NCI-H82 (cell line): Measurements from ENCODE around the gene MMP25.

Source experiments
- DNase-seq: peaks from one replicate; lab custom pipeline; 2025; lab: John Stamatoyannopoulos, UW

MMP25 gene

DNA sequence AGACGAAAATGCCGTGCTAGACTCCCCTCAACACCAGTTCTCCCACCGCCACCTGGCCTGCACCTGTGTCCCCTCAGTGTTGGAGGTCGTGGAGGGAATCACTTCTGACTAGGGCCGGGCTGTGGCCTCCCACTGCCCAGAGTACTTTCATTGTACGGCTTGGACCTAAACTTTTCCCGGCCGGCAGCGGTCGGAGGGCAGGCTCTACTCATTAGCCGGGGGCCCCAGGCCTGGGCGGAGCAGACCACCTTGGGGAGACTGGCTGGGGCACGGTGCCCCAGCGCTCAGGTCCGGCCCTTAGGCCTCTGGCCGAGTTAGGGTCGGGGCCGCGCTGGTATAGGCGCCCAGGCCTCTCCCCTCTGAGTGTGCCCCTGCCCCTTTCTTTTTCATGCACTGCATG is 29.0 kb upstream of the MMP25 start:
- no peak for DNase-seq

DNA sequence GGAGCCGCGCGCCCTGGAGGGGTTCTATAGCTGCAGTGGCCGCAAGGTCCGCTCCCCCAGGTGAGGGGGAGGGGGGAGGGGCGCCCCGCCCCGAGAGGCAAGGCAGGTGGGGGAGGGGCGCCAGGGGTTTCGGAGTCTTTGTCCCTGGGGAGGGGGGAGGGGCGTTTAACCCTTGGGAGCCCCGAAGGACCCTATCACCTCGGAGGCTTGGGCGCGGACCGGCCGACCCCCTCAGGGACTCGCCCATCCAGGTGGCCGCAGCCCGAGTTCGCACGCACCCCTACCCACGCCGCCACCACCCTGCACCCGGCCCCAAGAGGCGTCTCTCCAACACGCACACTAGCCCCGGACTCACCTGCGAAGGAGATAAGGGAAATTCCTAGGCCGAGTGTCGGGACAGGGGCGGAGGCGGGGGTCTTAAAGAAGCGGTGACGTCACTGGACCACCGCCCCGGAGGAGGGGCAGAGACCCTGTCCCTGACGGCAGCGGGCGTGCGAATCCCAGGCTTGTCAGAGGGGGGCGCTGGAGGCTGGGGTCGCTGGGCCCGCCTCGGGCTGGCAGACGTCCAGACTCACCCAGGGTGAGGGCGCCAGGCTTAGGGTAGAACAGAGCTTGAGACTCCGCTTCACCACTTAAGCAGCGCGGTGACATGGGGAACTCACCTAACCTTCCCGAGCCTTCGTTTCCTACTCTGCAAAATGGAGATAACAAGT is 28.4 kb upstream of the MMP25 start, which contains the start of gene CLDN6:
CLDN6 (minus strand) TSS at position 390 of the 713 bp plus-strand sequence. CDS start 2,162 bp downstream, outside the sequence.
- peak; percentile 83 for DNase-seq

DNA sequence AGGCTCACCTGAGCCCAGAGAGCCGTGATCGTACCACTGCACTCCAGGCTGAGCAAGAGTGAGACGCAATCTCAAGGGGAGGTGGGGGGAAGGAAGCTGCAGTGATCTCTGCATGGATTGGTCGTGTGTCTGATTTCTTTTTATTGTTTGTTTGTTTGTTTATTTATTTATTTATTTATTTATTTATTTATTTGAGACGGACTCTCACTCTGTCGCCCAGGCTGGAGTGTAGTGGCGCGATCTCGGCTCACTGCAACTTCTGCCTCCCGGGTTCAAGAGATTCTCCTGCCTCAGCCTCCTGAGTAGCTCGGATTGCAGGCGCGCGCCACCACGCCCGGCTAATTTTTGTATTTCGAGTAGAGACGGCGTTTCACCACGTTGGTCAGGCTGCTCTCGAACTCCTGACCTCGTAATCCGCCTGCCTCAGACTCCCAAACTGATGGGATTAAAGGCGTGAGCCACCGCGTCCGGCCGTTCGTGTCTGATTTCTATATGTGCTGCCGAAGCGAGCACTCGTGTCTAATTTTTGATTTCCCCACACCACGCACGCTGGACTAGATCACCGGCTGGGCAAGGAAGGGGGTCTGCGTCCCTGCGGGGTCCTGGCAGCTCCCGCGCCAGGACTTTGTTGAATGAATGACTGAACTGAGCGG is 26.6 kb upstream of the MMP25 start:
- no peak for DNase-seq

DNA sequence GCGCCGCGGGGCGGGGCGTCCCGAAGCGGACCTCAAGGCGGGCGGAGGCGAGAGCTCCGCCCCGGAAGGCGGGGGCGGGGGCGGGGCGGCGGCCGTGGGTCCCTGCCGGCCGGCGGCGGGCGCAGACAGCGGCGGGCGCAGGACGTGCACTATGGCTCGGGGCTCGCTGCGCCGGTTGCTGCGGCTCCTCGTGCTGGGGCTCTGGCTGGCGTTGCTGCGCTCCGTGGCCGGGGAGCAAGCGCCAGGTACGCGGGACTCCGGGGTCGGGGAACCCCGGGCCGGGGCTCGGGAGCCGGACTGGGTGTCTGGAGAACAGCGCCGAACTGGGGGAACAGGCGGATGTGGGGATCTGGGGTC is 26.1 kb upstream of the MMP25 start, which contains the start of gene TNFRSF12A:
TNFRSF12A (plus strand) TSS at position 122 of the 357 bp plus-strand sequence; CDS start at position 152, 30 bp downstream.
- peak; percentile 89 for DNase-seq

DNA sequence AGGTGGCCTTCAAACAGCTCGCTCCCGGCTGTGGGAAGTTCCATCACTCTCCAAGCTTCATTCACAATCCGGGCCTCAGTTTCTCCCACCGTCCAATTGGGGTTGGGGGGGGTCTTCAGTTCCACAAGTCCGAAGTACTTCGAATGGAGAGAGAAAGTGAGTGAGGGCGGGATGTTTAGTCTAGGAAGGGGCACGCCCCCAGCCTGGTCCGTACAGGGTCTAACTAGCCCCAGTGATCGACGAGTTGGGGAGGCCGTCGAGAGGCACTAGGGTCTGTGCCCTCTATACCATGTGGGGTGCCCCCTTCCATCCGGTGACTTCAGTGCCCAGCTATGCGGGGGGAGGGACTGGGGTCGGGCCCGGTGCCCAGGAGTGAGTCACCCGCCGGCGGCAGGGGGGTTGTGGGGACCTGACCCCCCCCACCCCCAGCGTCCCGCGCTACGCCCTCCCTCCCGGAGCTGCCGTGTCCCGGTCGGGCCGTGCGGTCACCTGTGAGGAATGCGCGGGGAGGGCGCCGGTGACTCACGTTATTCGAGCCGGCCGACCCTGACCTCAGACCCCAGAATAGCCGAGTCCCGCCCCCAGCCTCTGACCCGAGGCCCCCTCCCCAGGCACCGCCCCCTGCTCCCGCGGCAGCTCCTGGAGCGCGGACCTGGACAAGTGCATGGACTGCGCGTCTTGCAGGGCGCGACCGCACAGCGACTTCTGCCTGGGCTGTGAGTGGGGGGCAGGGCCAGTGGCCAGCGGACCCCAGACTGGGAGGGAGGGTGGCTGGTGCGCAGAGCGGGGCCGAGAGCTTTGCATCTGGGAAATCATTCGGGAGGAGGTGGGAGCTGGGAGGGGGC is 25.5 kb upstream of the MMP25 start:
- DNase-seq: peak; percentile 51

DNA sequence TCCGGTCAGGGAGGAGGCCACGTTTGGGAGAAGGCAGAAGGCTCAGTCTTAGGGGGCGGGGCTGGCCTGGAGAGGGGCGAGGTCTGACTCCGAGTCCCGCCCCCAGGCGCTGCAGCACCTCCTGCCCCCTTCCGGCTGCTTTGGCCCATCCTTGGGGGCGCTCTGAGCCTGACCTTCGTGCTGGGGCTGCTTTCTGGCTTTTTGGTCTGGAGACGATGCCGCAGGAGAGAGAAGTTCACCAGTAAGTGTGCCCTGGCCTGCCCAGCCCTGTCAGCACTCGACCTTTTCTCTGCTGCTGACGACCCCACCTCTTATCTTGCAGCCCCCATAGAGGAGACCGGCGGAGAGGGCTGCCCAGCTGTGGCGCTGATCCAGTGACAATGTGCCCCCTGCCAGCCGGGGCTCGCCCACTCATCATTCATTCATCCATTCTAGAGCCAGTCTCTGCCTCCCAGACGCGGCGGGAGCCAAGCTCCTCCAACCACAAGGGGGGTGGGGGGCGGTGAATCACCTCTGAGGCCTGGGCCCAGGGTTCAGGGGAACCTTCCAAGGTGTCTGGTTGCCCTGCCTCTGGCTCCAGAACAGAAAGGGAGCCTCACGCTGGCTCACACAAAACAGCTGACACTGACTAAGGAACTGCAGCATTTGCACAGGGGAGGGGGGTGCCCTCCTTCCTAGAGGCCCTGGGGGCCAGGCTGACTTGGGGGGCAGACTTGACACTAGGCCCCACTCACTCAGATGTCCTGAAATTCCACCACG is 24.7 kb upstream of the MMP25 start:
- peak; percentile 91 for DNase-seq

DNA sequence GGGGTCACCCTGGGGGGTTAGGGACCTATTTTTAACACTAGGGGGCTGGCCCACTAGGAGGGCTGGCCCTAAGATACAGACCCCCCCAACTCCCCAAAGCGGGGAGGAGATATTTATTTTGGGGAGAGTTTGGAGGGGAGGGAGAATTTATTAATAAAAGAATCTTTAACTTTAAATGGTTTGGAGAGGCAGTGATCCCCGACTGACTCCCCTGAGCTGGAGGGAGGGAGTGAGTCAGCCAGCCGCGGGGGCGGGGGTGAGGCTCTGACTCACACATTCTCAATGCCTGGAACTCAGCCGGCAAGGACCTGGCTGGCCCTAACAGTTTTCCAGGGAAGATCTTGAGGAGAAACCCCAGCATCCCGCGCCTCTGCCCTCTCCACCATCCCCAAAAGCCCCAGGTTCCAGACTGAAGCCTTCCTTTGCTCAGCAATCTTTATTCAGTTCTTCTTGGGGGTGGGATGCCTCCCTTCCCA is 24.1 kb upstream of the MMP25 start:
- DNase-seq: peak; percentile 26

DNA sequence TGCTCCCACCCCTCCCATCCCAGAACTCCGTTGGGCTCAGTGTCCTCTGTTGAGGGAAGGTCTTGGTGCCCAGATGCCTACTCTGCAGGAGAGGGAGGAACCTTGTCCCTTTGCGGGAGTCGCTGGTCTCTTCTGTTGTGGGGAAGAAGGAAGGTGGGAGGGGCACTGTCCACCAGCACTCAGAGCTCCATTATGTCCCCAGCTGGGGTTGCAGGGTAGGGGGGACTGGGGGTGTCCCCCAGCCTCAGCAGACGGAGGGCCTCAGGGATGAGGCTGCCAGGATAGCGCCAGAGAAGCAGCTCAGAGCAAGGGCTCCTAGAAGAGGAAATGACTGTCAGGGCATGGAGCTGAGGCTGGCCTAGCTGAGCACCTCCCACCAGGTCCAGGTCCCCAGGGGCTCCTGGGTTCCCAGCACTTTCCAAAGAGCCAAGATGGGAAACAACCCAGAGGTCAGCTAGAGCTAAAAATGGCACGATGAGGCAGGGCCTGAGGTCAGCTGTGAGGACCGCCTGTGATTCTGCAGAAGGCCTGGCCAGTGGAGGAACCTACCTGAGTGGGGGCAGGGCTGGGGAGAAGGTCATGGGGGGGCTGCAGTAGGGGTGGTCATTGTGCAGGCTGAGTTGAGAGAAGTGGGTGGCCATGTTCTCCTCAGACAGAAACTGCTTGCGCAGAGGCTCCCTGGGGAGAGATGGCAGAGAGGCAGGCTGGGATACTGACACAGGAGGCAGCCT is 23.5 kb upstream of the MMP25 start:
- DNase-seq: no peak

DNA sequence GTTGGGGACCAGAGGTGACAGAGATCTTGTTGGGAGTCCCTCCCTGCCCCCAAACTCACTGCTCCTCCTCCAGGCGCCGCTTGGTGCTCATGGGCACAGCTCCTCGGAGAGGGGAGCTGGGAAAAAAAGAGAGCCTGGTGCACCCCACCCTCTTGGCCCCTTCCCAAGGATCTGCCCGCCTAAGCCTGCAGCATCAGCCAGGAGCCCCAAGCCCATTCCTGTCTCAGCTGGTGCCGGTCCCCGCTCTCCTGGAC is 23.0 kb upstream of the MMP25 start:
- peak; percentile 59 for DNase-seq

DNA sequence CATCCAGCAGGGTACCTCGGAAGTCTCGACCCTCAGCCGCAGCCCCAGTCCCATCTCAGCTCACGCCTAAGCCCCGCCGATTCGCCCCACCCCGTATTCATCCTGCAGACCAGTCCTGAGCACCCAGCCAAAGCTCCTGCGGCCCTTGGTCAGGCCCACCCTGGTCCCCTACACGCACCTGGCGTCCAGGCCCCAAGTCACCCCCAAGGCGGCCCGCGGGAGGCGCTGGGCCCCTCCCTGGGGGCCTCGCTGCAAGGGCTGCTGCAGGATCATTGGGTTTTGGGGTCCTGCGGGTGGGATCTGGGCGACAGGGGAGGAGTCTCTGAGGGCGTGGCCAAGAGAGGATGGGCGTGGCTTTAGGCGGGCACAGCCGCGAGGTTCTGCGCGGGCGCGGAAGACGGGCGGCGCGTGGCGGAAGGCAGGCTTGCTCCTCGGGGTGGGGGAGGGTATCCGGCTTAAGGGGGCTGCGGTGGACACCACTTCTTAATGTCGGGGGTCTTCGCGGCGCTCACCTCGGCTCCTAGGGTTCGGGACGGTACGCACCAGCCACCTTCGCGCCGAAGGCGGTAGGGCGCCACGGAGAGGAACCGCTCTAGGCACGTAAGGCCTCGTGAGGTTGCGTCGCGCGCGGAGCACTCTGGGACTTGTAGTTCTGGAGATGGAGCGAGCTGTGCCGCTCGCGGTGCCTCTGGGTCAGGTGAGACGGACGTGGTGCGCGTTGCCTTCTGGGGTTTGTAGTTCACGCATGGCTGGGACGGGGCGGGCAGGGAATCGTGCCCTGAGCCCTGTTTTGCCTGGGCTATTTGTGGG is 22.5 kb upstream of the MMP25 start, which contains the start of the genes HCFC1R1 and THOC6:
HCFC1R1 (minus strand) TSS at position 274 of the 810 bp plus-strand sequence; CDS start at position 273, 1 bp downstream.
THOC6 (plus strand) TSS at position 367 of the 810 bp plus-strand sequence; CDS start at position 659, 292 bp downstream.
- peak; percentile 99 for DNase-seq

DNA sequence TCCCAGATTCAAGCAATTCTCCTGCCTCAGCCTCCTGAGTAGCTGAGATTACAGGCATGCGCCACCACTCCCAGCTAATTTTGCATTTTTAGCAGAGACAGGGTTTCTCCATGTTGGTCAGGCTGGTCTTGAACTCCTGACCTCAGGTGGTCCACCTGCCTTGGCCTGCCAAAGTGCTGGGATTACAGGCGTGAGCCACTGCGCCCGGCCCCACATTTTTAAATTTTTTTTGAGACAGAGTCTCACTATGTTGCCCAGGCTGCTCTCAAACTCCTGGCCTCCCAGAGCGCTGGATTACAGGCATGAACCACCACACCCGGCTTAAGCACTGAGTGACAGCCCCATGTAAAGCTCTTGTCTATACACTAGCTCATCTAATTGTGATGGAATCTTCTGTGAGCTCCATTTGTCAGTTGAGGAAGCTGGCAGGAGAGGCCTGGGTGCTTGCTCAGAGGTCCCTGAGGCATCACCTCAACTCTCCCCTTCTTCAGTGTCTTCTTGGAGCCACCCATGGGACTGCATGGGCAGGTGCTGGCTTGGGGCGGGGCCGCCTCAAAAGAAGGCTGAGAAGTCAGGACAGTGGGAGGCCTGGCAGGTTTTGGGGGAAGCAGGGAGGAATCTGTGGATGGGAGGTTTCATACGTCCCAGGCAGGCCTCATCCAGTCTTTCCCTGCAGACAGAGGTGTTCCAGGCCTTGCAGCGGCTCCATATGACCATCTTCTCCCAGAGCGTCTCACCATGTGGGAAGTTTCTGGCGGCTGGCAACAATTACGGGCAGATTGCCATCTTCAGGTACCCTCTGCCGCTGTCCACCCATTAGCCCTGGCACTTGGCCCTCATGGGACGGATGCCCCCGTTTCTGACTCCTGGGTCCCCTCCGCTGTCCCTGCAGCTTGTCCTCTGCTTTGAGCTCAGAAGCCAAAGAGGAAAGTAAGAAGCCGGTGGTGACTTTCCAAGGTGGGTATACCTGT is 21.0 kb upstream of the MMP25 start:
- DNase-seq: no peak

DNA sequence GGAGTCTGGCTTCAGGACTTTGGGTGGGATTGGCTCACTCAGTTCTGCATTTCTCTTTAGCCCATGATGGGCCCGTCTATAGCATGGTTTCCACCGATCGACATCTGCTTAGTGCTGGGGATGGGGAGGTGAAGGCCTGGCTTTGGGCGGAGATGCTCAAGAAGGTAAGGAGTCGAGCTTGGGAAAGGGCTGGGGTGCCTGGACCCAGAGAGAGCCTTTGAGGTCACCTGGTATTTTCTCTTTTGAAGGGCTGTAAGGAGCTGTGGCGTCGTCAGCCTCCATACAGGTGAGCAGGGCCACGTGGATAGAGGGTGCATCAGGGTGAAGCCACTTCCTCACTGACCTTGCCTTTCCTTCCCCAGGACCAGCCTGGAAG is 20.4 kb upstream of the MMP25 start:
- DNase-seq: no peak

DNA sequence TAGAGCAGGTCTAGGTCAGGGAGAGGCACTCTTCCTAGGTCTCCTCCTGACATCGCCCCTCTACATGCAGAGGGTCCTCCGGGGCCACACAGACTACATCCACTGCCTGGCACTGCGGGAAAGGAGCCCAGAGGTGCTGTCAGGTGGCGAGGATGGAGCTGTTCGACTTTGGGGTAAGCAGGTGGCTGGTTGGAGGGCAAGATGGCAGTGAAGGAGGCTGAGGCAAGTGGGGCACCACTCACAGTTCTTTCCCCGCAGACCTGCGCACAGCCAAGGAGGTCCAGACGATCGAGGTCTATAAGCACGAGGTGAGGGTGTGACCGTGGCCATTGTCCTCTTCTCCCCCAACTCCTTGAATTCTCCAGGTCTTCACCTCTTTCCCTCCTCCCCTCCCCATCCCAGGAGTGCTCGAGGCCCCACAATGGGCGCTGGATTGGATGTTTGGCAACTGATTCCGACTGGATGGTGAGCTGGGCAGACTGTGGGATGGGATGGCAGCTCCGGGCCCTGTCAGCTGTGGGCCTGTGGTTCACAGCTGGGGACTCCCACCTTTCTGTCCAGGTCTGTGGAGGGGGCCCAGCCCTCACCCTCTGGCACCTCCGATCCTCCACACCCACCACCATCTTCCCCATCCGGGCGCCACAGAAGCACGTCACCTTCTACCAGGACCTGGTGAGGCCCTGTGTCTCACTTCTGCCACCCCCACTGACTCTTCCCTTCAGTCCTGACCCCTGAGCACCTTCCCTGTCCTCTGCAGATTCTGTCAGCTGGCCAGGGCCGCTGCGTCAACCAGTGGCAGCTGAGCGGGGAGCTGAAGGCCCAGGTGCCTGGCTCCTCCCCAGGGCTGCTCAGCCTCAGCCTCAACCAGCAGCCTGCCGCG is 19.5 kb upstream of the MMP25 start:
- no peak for DNase-seq

DNA sequence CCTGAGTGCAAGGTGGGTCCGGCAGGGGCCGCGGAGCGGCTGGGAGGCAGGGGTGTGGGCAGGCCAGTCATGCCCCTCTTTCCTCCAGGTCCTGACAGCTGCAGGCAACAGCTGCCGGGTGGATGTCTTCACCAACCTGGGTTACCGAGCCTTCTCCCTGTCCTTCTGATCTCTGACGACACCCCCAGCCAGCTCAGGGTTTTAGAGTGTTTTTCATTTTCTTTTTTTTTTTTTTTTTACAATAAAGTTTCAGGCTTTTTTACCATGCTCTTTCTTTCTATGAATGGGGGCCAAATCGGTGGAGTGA is 18.9 kb upstream of the MMP25 start:
- no peak for DNase-seq

DNA sequence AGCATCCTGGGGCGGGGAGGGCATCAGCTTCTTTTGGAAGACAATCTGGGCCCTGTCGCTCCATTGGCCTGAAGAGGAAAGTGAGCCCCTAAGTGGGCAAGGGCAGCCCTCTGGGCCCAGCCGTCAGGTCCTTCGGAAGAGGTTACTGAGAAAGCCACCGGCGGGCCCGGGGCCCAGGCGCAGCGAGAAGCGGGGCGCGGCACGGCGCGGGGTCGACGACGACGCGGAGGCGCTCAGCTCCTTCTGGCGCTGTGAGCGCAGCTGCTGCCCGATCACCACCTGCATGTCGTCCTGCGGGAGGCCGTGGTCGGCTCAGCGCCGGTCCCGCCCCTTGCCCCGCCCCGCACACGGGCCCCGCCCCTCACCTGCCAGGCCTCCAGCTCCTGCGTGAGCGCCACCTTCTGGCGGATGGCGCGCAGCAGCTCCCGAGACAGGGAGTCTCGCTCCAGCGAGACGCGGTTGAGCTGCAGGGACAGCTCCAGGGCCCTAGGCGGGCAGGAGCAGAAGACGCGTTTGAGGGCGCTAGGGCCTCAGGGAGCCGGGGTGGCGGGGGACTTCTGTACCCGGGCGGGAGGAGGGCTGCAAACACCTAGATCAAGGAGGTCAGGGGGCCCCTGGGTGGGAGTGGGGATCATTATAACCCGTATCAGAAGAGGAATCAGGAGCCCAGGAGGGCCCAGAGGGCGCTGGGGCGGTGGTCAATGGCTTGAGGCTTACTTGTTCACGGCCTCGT is 18.2 kb upstream of the MMP25 start:
- peak; percentile 93 for DNase-seq

DNA sequence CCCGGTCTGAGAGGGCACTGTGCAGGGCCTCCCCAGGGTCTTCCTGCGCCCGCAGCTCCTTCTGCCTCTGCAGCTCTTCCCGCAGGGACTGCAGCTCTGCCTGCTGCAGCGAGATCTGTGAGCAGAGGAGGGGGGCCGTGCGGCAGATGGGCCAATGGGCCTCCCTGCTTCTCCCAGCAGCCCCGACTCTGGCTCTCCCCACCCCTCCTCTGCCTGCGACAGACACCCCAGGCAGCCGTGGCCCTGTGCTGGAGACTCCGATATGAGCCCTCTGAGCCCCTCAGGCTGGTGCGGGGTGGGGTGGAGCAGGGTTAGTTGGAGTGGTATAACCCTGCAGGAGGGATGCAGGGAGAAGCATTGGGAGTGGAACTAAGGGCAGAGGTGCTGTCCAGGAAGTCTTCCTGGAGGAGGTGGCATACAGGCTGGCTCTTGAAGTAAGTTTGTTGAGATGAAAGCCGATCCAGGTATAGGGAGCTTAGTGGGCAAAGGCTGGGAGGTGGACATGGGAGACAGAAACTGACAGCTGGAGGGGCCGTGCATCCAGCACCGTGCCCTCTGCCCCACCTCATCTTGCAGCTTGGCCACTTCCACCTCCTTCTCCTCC is 17.5 kb upstream of the MMP25 start:
- DNase-seq: peak; percentile 54
